HepG2 (cell line): ENCODE measurements around the gene PLIN3. TPM values are rescaled to one million over a fixed set of nuclear protein-coding genes. Genes with fewer than 3 reads are reported as not detected.

Source experiments
- AGO2 ChIP-seq: fragments of 200-400 bp; formaldehyde crosslinking; optimal IDR thresholded peaks from 2 replicates; pipeline ENCODE3; 2017; ENCODE audit warnings: mild to moderate bottlenecking, low read depth, low read length, moderate library complexity
- CC2D1A ChIP-seq: sonication (generic); formaldehyde crosslinking; IDR thresholded peaks from 2 replicates; pipeline ENCODE4 v1.8.1; 2023; ENCODE audit warnings: mild to moderate bottlenecking, missing genetic modification reagents
- DMTF1 ChIP-seq: sonication (generic); formaldehyde crosslinking; IDR thresholded peaks from 2 replicates; pipeline ENCODE4 v1.4.0; 2020; ENCODE audit warnings: mild to moderate bottlenecking, missing genetic modification reagents
- DNMT3B ChIP-seq: conservative IDR thresholded peaks from 2 replicates; pipeline ENCODE4 v1.6.1; 2016; ENCODE audit warnings: missing biosample characterization, control low read depth
- KDM3A ChIP-seq: IDR thresholded peaks from 2 replicates; pipeline ENCODE4 v1.6.1; 2018; ENCODE audit warnings: low read depth, missing compliant biosample characterization
- NFYC ChIP-seq: IDR thresholded peaks from 2 replicates; pipeline ENCODE4 v1.6.1; 2016; ENCODE audit warnings: missing genetic modification reagents, missing compliant biosample characterization
- POGK ChIP-seq: sonication (generic); formaldehyde crosslinking; conservative IDR thresholded peaks from 2 replicates; pipeline ENCODE4 v1.8.0; 2022; ENCODE audit warnings: mild to moderate bottlenecking, moderate library complexity, missing genetic modification reagents
- RXRA ChIP-seq: sonication (generic); formaldehyde crosslinking; IDR thresholded peaks from 2 replicates; pipeline ENCODE4 v1.5.1; 2020; ENCODE audit warnings: missing genetic modification reagents
- TCF7L2 ChIP-seq: IDR thresholded peaks from 2 replicates; pipeline ENCODE4 v1.6.1; 2011; ENCODE audit warnings: mild to moderate bottlenecking, low read depth, low read length, moderate library complexity
- ZEB1 ChIP-seq: IDR thresholded peaks from 2 replicates; pipeline ENCODE4 v1.6.1; 2012; ENCODE audit warnings: mild to moderate bottlenecking, low read depth, inconsistent platforms; ENCODE audit not compliant: insufficient replicate concordance
- ZFP1 ChIP-seq: IDR thresholded peaks from 2 replicates; pipeline ENCODE4 v1.6.1; 2016
- ZMYM3 ChIP-seq: sonication (generic); formaldehyde crosslinking; IDR thresholded peaks from 2 replicates; pipeline ENCODE4 v1.5.1; 2020; ENCODE audit warnings: mild to moderate bottlenecking, missing genetic modification reagents
- ZNF276 ChIP-seq: sonication (generic); formaldehyde crosslinking; IDR thresholded peaks from 2 replicates; pipeline ENCODE4 v1.4.0; 2020; ENCODE audit warnings: mild to moderate bottlenecking, low read depth, missing genetic modification reagents
- ZNF350 ChIP-seq: sonication (generic); formaldehyde crosslinking; IDR thresholded peaks from 2 replicates; pipeline ENCODE4 v1.4.0; 2020; ENCODE audit warnings: mild to moderate bottlenecking, low read depth, missing genetic modification reagents, borderline replicate concordance
- ZNF570 ChIP-seq: sonication (generic); formaldehyde crosslinking; IDR thresholded peaks from 2 replicates; pipeline ENCODE4 v1.4.0; 2020; ENCODE audit warnings: mild to moderate bottlenecking, missing genetic modification reagents, borderline replicate concordance
- ZNF605 ChIP-seq: sonication (generic); formaldehyde crosslinking; IDR thresholded peaks from 2 replicates; pipeline ENCODE4 v1.8.0; 2022; ENCODE audit warnings: mild to moderate bottlenecking, missing genetic modification reagents
- ZNF674 ChIP-seq: sonication (generic); formaldehyde crosslinking; IDR thresholded peaks from 2 replicates; pipeline ENCODE4 v1.5.0; 2020; ENCODE audit warnings: low read depth, mild to moderate bottlenecking, missing genetic modification reagents
- ZNF740 ChIP-seq: sonication (generic); formaldehyde crosslinking; IDR thresholded peaks from 2 replicates; pipeline ENCODE4 v1.4.0; 2020; ENCODE audit warnings: missing genetic modification reagents
- polyA plus RNA-seq, 8 experiments: library from polyadenylated mRNA; depleted of rRNA in 3 of 8; stranded (reverse) in 7 of 8; unstranded in 1 of 8; fragments of >200 nt; fragmentation: Illumina TruSeq in 4 of 8; extraction: Trizol in 4 of 8; gene quantifications; 2 replicates each; pipeline versions ENCODE4 v1.2.1 to v1.2.3, GENCODE V29; 2011 to 2016; ENCODE audit warnings: low read depth in 4 of 8, missing spikeins in 1 of 8, mixed read lengths in 1 of 8; ENCODE audit not compliant: insufficient read depth in 1 of 8
- total RNA-seq, 5 experiments: library from RNA; depleted of rRNA; stranded (reverse); fragments of >200 nt; fragmentation: Illumina TruSeq; extraction: Trizol; gene quantifications; 2 replicates each; pipeline ENCODE4 v1.2.3, GENCODE V29; 2016; ENCODE audit warnings: low read depth in 1 of 5
- TF ChIP-seq, protein P1 (sequence below): sonication (generic); formaldehyde crosslinking; IDR thresholded peaks from 2 replicates; pipeline ENCODE4 v1.4.0; 2020; ENCODE audit warnings: low read depth, mild to moderate bottlenecking, missing genetic modification reagents
- TF ChIP-seq, protein P2 (sequence below): IDR thresholded peaks from 2 replicates; pipeline ENCODE4 v1.6.1; 2012; ENCODE audit warnings: low read length, improper control_type of control experiment

PLIN3 gene
- total and polyA plus RNA-seq, 2 of the 13 experiments (the other 11 are each of a cell fraction or from before 2014, with no cell fraction given), result 49.3 to 57.9 TPM

DNA sequence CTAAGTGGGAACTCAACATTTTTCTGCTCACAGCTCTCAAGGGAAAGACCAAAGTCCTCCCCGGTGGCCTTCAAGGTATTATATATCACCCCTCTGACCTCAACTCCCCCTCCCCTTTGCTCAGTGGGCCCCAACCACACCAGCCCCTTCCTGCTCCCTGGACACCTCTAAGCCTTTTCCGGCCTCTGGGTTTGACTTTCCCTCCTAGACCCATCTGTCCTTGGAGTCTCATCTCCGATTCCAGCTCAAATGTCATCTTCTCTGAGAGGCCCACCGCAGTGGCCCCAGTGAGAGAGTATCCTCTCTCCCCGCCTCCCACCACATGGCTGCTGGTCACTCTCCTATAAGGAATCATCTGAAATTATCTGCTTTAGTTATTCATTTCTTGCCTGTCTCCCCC lies 40.9 kb upstream of the PLIN3 start (continued):
- TF ChIP-seq, protein P1, sequence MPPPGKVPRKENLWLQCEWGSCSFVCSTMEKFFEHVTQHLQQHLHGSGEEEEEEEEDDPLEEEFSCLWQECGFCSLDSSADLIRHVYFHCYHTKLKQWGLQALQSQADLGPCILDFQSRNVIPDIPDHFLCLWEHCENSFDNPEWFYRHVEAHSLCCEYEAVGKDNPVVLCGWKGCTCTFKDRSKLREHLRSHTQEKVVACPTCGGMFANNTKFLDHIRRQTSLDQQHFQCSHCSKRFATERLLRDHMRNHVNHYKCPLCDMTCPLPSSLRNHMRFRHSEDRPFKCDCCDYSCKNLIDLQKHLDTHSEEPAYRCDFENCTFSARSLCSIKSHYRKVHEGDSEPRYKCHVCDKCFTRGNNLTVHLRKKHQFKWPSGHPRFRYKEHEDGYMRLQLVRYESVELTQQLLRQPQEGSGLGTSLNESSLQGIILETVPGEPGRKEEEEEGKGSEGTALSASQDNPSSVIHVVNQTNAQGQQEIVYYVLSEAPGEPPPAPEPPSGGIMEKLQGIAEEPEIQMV (CRISPR knock-in tag), result no peak
- TF ChIP-seq RXRA (no peak), TCF7L2 (no peak), ZMYM3 (CRISPR knock-in tag) (no peak), AGO2 (no peak), ZNF605 (CRISPR knock-in tag) (no peak), NFYC (CRISPR knock-in tag) (no peak), ZNF350 (CRISPR knock-in tag) (no peak), ZNF570 (CRISPR knock-in tag) (0 out of 2 replicates have a peak, but pooled peaks have one; percentile 1), CC2D1A (CRISPR knock-in tag) (no peak), ZNF740 (CRISPR knock-in tag) (no peak), ZEB1 (peak; percentile 11), DNMT3B (CRISPR knock-in tag) (no peak), ZNF276 (CRISPR knock-in tag) (no peak), ZNF674 (no peak), ZFP1 (no peak), KDM3A (CRISPR knock-in tag) (no peak), POGK (CRISPR knock-in tag) (no peak), DMTF1 (CRISPR knock-in tag) (no peak)
- TF ChIP-seq, protein P2, sequence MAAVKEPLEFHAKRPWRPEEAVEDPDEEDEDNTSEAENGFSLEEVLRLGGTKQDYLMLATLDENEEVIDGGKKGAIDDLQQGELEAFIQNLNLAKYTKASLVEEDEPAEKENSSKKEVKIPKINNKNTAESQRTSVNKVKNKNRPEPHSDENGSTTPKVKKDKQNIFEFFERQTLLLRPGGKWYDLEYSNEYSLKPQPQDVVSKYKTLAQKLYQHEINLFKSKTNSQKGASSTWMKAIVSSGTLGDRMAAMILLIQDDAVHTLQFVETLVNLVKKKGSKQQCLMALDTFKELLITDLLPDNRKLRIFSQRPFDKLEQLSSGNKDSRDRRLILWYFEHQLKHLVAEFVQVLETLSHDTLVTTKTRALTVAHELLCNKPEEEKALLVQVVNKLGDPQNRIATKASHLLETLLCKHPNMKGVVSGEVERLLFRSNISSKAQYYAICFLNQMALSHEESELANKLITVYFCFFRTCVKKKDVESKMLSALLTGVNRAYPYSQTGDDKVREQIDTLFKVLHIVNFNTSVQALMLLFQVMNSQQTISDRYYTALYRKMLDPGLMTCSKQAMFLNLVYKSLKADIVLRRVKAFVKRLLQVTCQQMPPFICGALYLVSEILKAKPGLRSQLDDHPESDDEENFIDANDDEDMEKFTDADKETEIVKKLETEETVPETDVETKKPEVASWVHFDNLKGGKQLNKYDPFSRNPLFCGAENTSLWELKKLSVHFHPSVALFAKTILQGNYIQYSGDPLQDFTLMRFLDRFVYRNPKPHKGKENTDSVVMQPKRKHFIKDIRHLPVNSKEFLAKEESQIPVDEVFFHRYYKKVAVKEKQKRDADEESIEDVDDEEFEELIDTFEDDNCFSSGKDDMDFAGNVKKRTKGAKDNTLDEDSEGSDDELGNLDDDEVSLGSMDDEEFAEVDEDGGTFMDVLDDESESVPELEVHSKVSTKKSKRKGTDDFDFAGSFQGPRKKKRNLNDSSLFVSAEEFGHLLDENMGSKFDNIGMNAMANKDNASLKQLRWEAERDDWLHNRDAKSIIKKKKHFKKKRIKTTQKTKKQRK, result no peak
